ENCODE results near the gene OR1F1. TPM values are rescaled to one million over a fixed set of nuclear protein-coding genes. Genes with fewer than 3 reads are reported as not detected.
A peak's percentile ranks its signal among the peaks of the same experiment; 100 is the strongest.

OR1F1 gene
- polyA plus RNA-seq, 1 of the 3 experiments (the other 2 are of a cell fraction): 0.71 TPM

- DNase-seq: peak; percentile 41
- H4K20me1 ChIP-seq (ENCODE audit: insufficient read depth): no peaks in the 10 kb centered on the region
- ChIA-PET CTCF (interaction anchor here (1.5 kb wide), 1 partner anchor 10 kb away, joined by 5 read pairs; no protein-coding TSS in a partner anchor), POLR2A (no interaction called here)
- H3K4me1 ChIP-seq (ENCODE audit: control insufficient read depth in 1 of 2, insufficient read depth in 2 of 2, low read depth in 1 of 2, low read length in 1 of 2): no peaks in the 10 kb centered on the region
- no peak overlapping the region for H3K4me2 ChIP-seq
- no peaks in the 10 kb centered on the region for H3K79me2 ChIP-seq (ENCODE audit: insufficient read depth)
- H3K9ac ChIP-seq: no peak overlapping the region
- no peak overlapping the region for H2AFZ ChIP-seq (ENCODE audit: low read depth)
- WGBS (ENCODE audit: low lambda C conversion rate): 30% methylated on average over 28 of the region's 35 CpGs
- TF ChIP-seq POLR2AphosphoS5 (IDR thresholded peaks at IDR 0.05; ENCODE audit: low read depth, low read length) (no peak), RXRA (IDR thresholded peaks at IDR 0.05; ENCODE audit: borderline replicate concordance, low read depth) (no peak), FOXM1 (IDR thresholded peaks at IDR 0.05; ENCODE audit: low read depth) (no peak), MEF2A (IDR thresholded peaks at IDR 0.05; ENCODE audit: borderline replicate concordance, low read depth) (no peak), PBX3 (IDR thresholded peaks at IDR 0.05) (no peak), TAF1 (IDR thresholded peaks at IDR 0.05; ENCODE audit: borderline replicate concordance, low read depth, low read length) (no peak), RFX5 (IDR thresholded peaks at IDR 0.05; ENCODE audit: low read length) (no peak), FOSL2 (IDR thresholded peaks at IDR 0.05; ENCODE audit: borderline replicate concordance, low read depth) (no peak), SMC3 (IDR thresholded peaks at IDR 0.05; ENCODE audit: low read depth, low read length) (no peak), TCF12 (IDR thresholded peaks at IDR 0.05) (no peak), GABPA (IDR thresholded peaks at IDR 0.05; ENCODE audit: low read depth) (no peak), YY1 (IDR thresholded peaks at IDR 0.05; ENCODE audit: low read depth) (no peak), EP300 (IDR thresholded peaks at IDR 0.05; ENCODE audit: borderline replicate concordance in 1 of 2, low read depth in 1 of 2, low read length in 1 of 2) (no peak), CTCF (IDR thresholded peaks at IDR 0.05) (no peak), REST (IDR thresholded peaks at IDR 0.05; ENCODE audit: low read depth, low read length) (no peak), ELF1 (IDR thresholded peaks at IDR 0.05) (no peak)
- TF ChIP-seq, protein P1, sequence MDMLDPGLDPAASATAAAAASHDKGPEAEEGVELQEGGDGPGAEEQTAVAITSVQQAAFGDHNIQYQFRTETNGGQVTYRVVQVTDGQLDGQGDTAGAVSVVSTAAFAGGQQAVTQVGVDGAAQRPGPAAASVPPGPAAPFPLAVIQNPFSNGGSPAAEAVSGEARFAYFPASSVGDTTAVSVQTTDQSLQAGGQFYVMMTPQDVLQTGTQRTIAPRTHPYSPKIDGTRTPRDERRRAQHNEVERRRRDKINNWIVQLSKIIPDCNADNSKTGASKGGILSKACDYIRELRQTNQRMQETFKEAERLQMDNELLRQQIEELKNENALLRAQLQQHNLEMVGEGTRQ (IDR thresholded peaks at IDR 0.05; ENCODE audit: borderline replicate concordance, low read depth, low read length): no peak
- TF ChIP-seq, protein P2, sequence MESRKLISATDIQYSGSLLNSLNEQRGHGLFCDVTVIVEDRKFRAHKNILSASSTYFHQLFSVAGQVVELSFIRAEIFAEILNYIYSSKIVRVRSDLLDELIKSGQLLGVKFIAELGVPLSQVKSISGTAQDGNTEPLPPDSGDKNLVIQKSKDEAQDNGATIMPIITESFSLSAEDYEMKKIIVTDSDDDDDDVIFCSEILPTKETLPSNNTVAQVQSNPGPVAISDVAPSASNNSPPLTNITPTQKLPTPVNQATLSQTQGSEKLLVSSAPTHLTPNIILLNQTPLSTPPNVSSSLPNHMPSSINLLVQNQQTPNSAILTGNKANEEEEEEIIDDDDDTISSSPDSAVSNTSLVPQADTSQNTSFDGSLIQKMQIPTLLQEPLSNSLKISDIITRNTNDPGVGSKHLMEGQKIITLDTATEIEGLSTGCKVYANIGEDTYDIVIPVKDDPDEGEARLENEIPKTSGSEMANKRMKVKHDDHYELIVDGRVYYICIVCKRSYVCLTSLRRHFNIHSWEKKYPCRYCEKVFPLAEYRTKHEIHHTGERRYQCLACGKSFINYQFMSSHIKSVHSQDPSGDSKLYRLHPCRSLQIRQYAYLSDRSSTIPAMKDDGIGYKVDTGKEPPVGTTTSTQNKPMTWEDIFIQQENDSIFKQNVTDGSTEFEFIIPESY (IDR thresholded peaks at IDR 0.05; ENCODE audit: borderline replicate concordance, low read depth): no peak
- H3K27ac ChIP-seq (ENCODE audit: low read depth in 2 of 2, low read length in 1 of 2): no peak overlapping the region
- H3K27me3 ChIP-seq (ENCODE audit: insufficient read depth): peaks cover 58% of the 10 kb centered on the region
- H3K4me3 ChIP-seq (ENCODE audit: low read depth in 2 of 2, low read length in 1 of 2): no peak overlapping the region
- no peaks in the 10 kb centered on the region for H3K9me3 ChIP-seq
- no peaks in the 10 kb centered on the region for H3F3A ChIP-seq (replicated peaks; ENCODE audit: insufficient read depth)
- no peaks in the 10 kb centered on the region for H3K36me3 ChIP-seq (replicated peaks in 1 of 2; ENCODE audit: control insufficient read depth in 1 of 2, insufficient read depth in 2 of 2, low read length in 1 of 2)
- no peaks in the 10 kb centered on the region for H3K9me2 ChIP-seq
These were observed 66.3 kb downstream of the OR1F1 start for GRCh38 chr16:3254309-3254708.
